ENCODE data around the gene NINJ1.

GRCh38 chr9:93116072-93116961, 17.7 kb downstream of the NINJ1 start:
- TF ChIP-seq CTCF (CRISPR knock-in tag; IDR thresholded peaks at IDR 0.05) (peak; percentile 22; the same call in 1 of the 2 replicates), ARNTL (CRISPR knock-in tag; IDR thresholded peaks at IDR 0.05) (peak; percentile 56), SIX1 (CRISPR knock-in tag; IDR thresholded peaks at IDR 0.05; ENCODE audit: borderline replicate concordance) (no peak), TAF1 (CRISPR knock-in tag; IDR thresholded peaks at IDR 0.05) (peak; percentile 33; the same call in 1 of the 2 replicates), ATF4 (CRISPR knock-in tag; IDR thresholded peaks at IDR 0.05) (no peak), POLR2A (IDR thresholded peaks at IDR 0.05; ENCODE audit: insufficient read depth in 1 of 2, low read depth in 2 of 2, low read length in 2 of 2) (no peak), RNF2 (conservative IDR thresholded peaks at IDR 0.05; ENCODE audit: low read depth) (no peak)
